Lower leg skin (tissue), 3 donors: ENCODE measurements around the gene EMILIN2.

Experiments
- CTCF ChIP-seq, 3 donors: fragments of 450-650 bp; IDR thresholded peaks; one replicate each; pipeline ENCODE4 v1.5.1; 2016; ENCODE audit warnings: antibody characterized with exemption in 3 of 3, mild to moderate bottlenecking in 3 of 3, moderate library complexity in 2 of 3
- POLR2A ChIP-seq, 2 donors: fragments of 450-650 bp; IDR thresholded peaks; one replicate each; pipeline ENCODE4 v1.6.1; 2016 to 2017; ENCODE audit warnings: antibody characterized with exemption in 2 of 2, mild to moderate bottlenecking in 1 of 2, moderate library complexity in 1 of 2

- TF ChIP-seq CTCF (IDR thresholded peaks at IDR 0.05) = no peak
- TF ChIP-seq POLR2A (IDR thresholded peaks at IDR 0.05) = no peak
Measured at GRCh38 chr18:2960983-2961696, 114.3 kb downstream of the EMILIN2 start.
